GM23248 (cell line): ENCODE measurements around the gene CDK3. TPM values are rescaled to one million over a fixed set of nuclear protein-coding genes. Genes with fewer than 3 reads are reported as not detected.
A peak's percentile ranks its signal among the peaks of the same experiment; 100 is the strongest.

Source experiments
- DNase-seq: peaks from one replicate; pipeline ENCODE4 v3.0.0-alpha.2; 2015
- H2AFZ ChIP-seq: fragments of 200-600 bp; sonication (generic); 2 replicates; pipeline ENCODE4 v1.6.1; 2016; ENCODE audit warnings: antibody characterized with exemption
- H3F3A ChIP-seq: fragments of 200-600 bp; sonication (generic); 2 replicates; pipeline ENCODE4 v1.6.1; 2016; ENCODE audit warnings: mild to moderate bottlenecking, antibody characterized with exemption, mixed run types; ENCODE audit not compliant: insufficient read depth
- H3K27ac ChIP-seq: fragments of 200-600 bp; sonication (generic); 2 replicates; pipeline ENCODE4 v1.5.1; 2016; ENCODE audit warnings: mild to moderate bottlenecking
- H3K27me3 ChIP-seq: fragments of 200-600 bp; sonication (generic); replicated peaks from 2 replicates; pipeline ENCODE4 v1.6.1; 2016; ENCODE audit warnings: mild to moderate bottlenecking; ENCODE audit not compliant: insufficient read depth
- H3K36me3 ChIP-seq: fragments of 200-600 bp; sonication (generic); 2 replicates; pipeline ENCODE4 v1.6.1; 2016; ENCODE audit warnings: low read depth, mild to moderate bottlenecking
- H3K4me1 ChIP-seq: fragments of 200-600 bp; sonication (generic); 2 replicates; pipeline ENCODE4 v1.6.1; 2016; ENCODE audit warnings: mild to moderate bottlenecking; ENCODE audit not compliant: insufficient read depth
- H3K4me2 ChIP-seq: fragments of 200-600 bp; sonication (generic); one replicate; pipeline ENCODE4 v1.6.1; 2016; ENCODE audit warnings: mild to moderate bottlenecking; ENCODE audit not compliant: unreplicated experiment
- H3K4me3 ChIP-seq: fragments of 200-600 bp; sonication (generic); 2 replicates; pipeline ENCODE4 v1.5.1; 2016; ENCODE audit warnings: mild to moderate bottlenecking
- H3K79me2 ChIP-seq: fragments of 200-600 bp; sonication (generic); 2 replicates; pipeline ENCODE4 v1.6.1; 2016; ENCODE audit warnings: mild to moderate bottlenecking; ENCODE audit not compliant: insufficient read depth
- H3K9ac ChIP-seq: fragments of 200-600 bp; sonication (generic); 2 replicates; pipeline ENCODE4 v1.6.1; 2016; ENCODE audit warnings: mild to moderate bottlenecking
- H3K9me2 ChIP-seq: fragments of 200-600 bp; sonication (generic); 2 replicates; pipeline ENCODE4 v1.6.1; 2016; ENCODE audit warnings: mixed run types, mild to moderate bottlenecking, moderate library complexity; ENCODE audit not compliant: insufficient read depth
- H3K9me3 ChIP-seq: fragments of 200-600 bp; sonication (generic); one replicate; pipeline ENCODE4 v1.6.1; 2017; ENCODE audit warnings: low read depth
- H4K20me1 ChIP-seq: fragments of 200-600 bp; sonication (generic); 2 replicates; pipeline ENCODE4 v1.6.0; 2016; ENCODE audit not compliant: insufficient read depth
- EZH2 ChIP-seq: fragments of 200-600 bp; sonication (generic); IDR thresholded peaks from 2 replicates; pipeline ENCODE4 v1.6.1; 2018; ENCODE audit warnings: antibody characterized with exemption, mild to moderate bottlenecking; ENCODE audit not compliant: insufficient read depth, poor library complexity, severe bottlenecking
- EZH2phosphoT487 ChIP-seq: fragments of 200-600 bp; sonication (generic); IDR thresholded peaks from 2 replicates; pipeline ENCODE4 v1.6.1; 2018; ENCODE audit warnings: antibody characterized with exemption, moderate library complexity, mild to moderate bottlenecking, low read depth; ENCODE audit not compliant: insufficient read depth
- WGBS, 2 experiments: methylation state at CpG; one replicate each; pipeline ENCODE4 v1.1.6; 2015 to 2017; ENCODE audit warnings: low lambda C conversion rate in 2 of 2, low coverage in 1 of 2; ENCODE audit errors: missing lambda C conversion rate in 2 of 2; 5-methylcytosine and 5-hydroxymethylcytosine counted together
- in situ Hi-C: fragments of 300-500 bp; cut with MboI; formaldehyde crosslinking; loops from 2 replicates; pipeline ENCODE4 v1.15.0; 2020
- polyA plus RNA-seq: library from polyadenylated mRNA; unstranded; fragments of >200 nt; fragmentation: Nextera tagmentation; extraction: Ambion mirVana; gene quantifications from 2 replicates; pipeline ENCODE4 v1.2.1, GENCODE V29; 2016
- total RNA-seq: library from RNA; depleted of rRNA; stranded (reverse); fragments of >200 nt; shearing (Covaris generic); gene quantifications from 2 replicates; pipeline ENCODE4 v1.2.3, GENCODE V29; 2014; rRNA removed

The CDK3 gene
- total and polyA plus RNA-seq, 2 experiments from 2014 or later = 0.43 to 2.0 TPM

DNA sequence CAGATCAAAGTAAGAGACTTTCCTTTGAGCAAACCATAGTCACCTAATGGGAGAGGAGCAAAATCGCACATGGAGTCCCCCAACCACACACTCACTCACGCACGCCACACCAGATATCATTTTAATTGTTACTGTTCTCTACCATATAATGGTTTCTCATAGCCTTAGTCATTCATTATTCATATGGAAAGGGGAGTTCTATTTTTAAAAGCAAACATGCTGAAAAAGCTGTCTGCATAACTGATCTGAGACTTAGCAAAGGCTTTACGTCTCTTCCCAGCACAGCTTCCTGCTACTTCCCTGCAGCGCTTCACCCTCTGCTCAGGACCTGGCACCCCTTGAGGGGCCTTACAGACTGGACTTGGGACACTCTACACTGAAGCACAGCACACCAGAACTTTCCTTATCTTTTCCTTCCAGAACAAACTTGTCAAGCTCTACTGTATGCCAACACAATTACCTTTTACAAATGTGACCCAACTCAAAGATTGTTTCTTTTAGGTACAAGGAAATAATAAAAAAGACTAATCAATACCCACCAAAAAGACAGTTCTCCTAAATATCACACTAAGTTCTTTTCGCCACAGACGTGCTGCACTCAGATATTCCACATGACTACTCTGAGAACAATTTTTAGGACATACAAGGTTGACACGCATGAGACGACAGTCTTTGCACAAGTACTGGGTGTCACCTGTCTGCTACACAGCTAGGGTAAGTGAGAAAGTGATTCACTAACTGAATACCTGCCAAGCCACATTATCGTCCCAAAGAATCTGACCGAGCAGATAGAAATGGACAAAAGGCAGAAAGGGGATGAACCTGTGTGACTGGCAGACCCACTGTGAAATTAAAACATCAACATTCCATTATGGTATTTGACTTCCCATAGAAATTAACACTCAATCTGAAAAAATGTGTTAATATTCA is 50.1 kb downstream of the CDK3 start:
- H2AFZ ChIP-seq = no peak overlapping the region
- H3K4me1 ChIP-seq = peaks cover 4% of the 10 kb centered on the region; the same call in 1 of the 2 replicates
- no peaks in the 10 kb centered on the region; the same call in 1 of the 2 replicates for H3F3A ChIP-seq
- in situ Hi-C loops = no loop called here
- no peak overlapping the region for H3K9ac ChIP-seq
- no peaks in the 10 kb centered on the region for H3K9me2 ChIP-seq
- H3K79me2 ChIP-seq = peaks cover 52% of the 10 kb centered on the region
- H4K20me1 ChIP-seq = no peaks in the 10 kb centered on the region
- H3K27ac ChIP-seq = no peak overlapping the region
- no peak overlapping the region for H3K4me3 ChIP-seq
- no peak overlapping the region for H3K4me2 ChIP-seq
- H3K36me3 ChIP-seq = peaks cover 71% of the 10 kb centered on the region
- no peaks in the 10 kb centered on the region for H3K9me3 ChIP-seq
- H3K27me3 ChIP-seq = no peaks in the 10 kb centered on the region
- WGBS, 2 experiments = 89% methylated on average over 11 of the region's 11 CpGs
- TF ChIP-seq EZH2 (no peak), EZH2phosphoT487 (no peak)
- DNase-seq = no peak

DNA sequence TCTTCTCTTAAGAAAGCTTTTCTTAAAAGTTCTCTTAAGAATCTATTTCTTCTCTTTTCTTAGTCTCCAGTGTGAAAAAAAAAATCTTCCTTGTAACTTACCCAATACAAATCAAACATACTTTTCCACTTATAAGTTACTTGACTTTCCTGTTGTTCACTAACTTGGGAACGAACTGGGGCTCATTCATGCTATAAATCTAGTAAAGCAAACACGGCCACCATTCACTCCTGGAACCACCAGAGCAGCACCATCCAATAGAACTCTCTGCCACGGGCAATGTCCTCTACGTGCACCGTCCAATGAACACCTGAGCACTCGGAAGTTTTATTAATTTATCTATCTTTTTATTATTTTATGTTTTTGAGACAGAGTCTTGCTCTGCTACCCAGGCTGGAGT is 50.9 kb downstream of the CDK3 start:
- Histone ChIP-seq H3K79me2 (peaks cover 56% of the 10 kb centered on the region), H3K9me2 (no peaks in the 10 kb centered on the region), H3K27ac (no peak overlapping the region), H4K20me1 (no peaks in the 10 kb centered on the region), H3K4me3 (no peak overlapping the region), H3K27me3 (no peaks in the 10 kb centered on the region), H3K4me1 (peaks cover 4% of the 10 kb centered on the region; the same call in 1 of the 2 replicates), H3K36me3 (peaks cover 73% of the 10 kb centered on the region), H3K4me2 (no peak overlapping the region), H3F3A (no peaks in the 10 kb centered on the region; the same call in 1 of the 2 replicates), H3K9me3 (no peaks in the 10 kb centered on the region), H2AFZ (no peak overlapping the region), H3K9ac (no peak overlapping the region)
- DNase-seq = no peak
- in situ Hi-C loops = no loop called here
- 83 to 84% methylated on average over 6 of the region's 6 CpGs for WGBS, 2 experiments
- TF ChIP-seq EZH2 (no peak), EZH2phosphoT487 (no peak)

DNA sequence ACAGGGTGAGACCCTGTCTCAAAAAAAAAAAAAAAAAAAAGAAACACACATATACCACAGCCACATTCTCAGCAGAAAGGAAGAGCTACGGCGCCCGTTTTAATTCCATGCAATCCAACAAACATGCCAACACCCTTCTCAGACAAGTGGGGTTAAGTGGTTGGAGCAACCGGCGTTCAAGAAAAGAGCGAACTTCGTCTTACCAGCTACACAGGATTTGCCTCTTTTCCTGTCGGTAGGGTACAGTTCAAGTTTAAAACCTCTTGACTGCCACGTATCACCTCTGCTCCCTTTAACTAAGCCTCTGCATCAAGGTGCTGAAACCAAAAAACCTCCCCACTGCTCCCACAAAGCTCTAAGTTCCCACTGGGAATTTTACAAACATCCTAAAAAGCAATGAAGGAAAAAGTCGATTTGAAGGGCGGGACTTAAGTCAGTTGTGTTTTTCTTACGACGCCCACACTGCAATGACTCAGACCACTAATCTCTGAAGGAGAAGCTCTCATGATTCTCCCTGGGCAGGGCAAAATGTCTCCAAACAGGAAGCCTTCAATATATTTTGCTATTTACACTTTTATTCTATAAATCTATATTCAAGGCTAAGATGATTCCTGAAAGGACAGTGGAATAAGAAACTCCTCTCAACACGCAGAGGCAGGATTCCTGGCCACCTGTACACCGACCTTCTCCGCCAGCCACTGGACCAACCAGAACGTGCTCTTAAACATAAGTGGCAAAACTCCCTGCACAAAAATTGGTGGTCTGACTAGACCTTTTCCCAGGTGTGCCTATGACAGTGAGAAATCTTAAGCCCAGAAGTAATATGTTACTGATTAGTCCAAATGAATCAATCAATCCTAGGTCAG is 52.8 kb downstream of the CDK3 start:
- peaks cover 67% of the 10 kb centered on the region for H3K79me2 ChIP-seq
- no peaks in the 10 kb centered on the region for H3K9me3 ChIP-seq
- no peak overlapping the region for H2AFZ ChIP-seq
- no peaks in the 10 kb centered on the region for H3K27me3 ChIP-seq
- H3K9me2 ChIP-seq = no peaks in the 10 kb centered on the region
- H3F3A ChIP-seq = no peaks in the 10 kb centered on the region; the same call in 1 of the 2 replicates
- WGBS, 2 experiments = 89 to 91% methylated on average over 17 of the region's 17 CpGs
- H3K36me3 ChIP-seq = peaks cover 80% of the 10 kb centered on the region
- H3K9ac ChIP-seq = no peak overlapping the region
- no peak for TF ChIP-seq EZH2
- TF ChIP-seq EZH2phosphoT487 = no peak
- peaks cover 4% of the 10 kb centered on the region; the same call in 1 of the 2 replicates for H3K4me1 ChIP-seq
- H3K27ac ChIP-seq = no peak overlapping the region
- no peaks in the 10 kb centered on the region for H4K20me1 ChIP-seq
- in situ Hi-C loops = no loop called here
- H3K4me3 ChIP-seq = no peak overlapping the region
- no peak overlapping the region for H3K4me2 ChIP-seq
- DNase-seq = peak; percentile 71

DNA sequence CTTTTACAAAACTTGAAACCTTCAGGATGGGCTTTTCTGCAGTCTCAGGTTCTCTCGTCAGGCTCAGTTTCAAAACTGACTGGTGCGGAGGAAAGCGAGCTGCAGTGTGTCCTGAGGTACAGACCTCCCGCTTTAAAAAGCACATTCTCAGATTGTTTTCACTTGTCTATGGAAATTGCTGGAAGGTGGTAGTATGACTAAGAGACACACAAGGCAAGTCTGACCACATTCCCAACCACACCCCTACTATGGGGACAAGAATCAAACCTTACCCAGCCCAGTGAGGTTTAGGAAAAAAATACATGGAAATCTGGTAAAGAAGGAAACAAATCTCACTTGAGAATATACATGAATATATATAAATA is 53.4 kb downstream of the CDK3 start:
- Histone ChIP-seq H3F3A (no peaks in the 10 kb centered on the region; the same call in 1 of the 2 replicates), H3K27me3 (no peaks in the 10 kb centered on the region), H3K36me3 (peaks cover 81% of the 10 kb centered on the region), H3K4me2 (no peak overlapping the region), H3K27ac (no peak overlapping the region), H3K9ac (no peak overlapping the region), H3K9me3 (no peaks in the 10 kb centered on the region), H3K79me2 (peaks cover 67% of the 10 kb centered on the region), H3K4me1 (peaks cover 4% of the 10 kb centered on the region; the same call in 1 of the 2 replicates), H2AFZ (no peak overlapping the region), H4K20me1 (no peaks in the 10 kb centered on the region), H3K4me3 (no peak overlapping the region), H3K9me2 (no peaks in the 10 kb centered on the region)
- in situ Hi-C loops = no loop called here
- peak; percentile 64 for DNase-seq
- TF ChIP-seq EZH2phosphoT487 (no peak), EZH2 (no peak)
- WGBS, 2 experiments = 97 to 98% methylated on average over 4 of the region's 4 CpGs

Other genes starting within 250 kb of the CDK3 start
- 16.6 and 40.6 TPM in 2 replicates for gene GALK1, start 235.7 kb upstream of the CDK3 start, total RNA-seq
- gene GALK1, start 235.7 kb upstream of the CDK3 start, polyA plus RNA-seq = 46.5 and 47.3 TPM in 2 replicates
- gene UNK, start 216.0 kb upstream of the CDK3 start, total RNA-seq = 11.5 and 20.2 TPM in 2 replicates
- gene UNK, start 216.0 kb upstream of the CDK3 start, polyA plus RNA-seq = 12.4 and 13.3 TPM in 2 replicates
- under 0.01 and 0.65 TPM in 2 replicates for gene UNC13D, start 156.5 kb upstream of the CDK3 start, total RNA-seq
- 0.06 TPM in 1 of 2 replicates, not detected in the other for gene UNC13D, start 156.5 kb upstream of the CDK3 start, polyA plus RNA-seq
- 17.4 and 22.9 TPM in 2 replicates for gene WBP2, start 145.5 kb upstream of the CDK3 start, total RNA-seq
- gene WBP2, start 145.5 kb upstream of the CDK3 start, polyA plus RNA-seq = 59.4 and 64.8 TPM in 2 replicates
- gene TRIM47, start 122.3 kb upstream of the CDK3 start, total RNA-seq = 1.4 and 2.4 TPM in 2 replicates
- gene TRIM47, start 122.3 kb upstream of the CDK3 start, polyA plus RNA-seq = 1.2 and 2.0 TPM in 2 replicates
- gene TRIM65, start 103.9 kb upstream of the CDK3 start, total RNA-seq = 24.2 and 25.7 TPM in 2 replicates
- gene TRIM65, start 103.9 kb upstream of the CDK3 start, polyA plus RNA-seq = 9.9 and 10.2 TPM in 2 replicates
- 18.8 and 36.9 TPM in 2 replicates for gene MRPL38, start 96.0 kb upstream of the CDK3 start, total RNA-seq
- 51.9 and 58.4 TPM in 2 replicates for gene MRPL38, start 96.0 kb upstream of the CDK3 start, polyA plus RNA-seq
- gene FBF1, start 59.8 kb upstream of the CDK3 start, total RNA-seq = 8.3 and 16.6 TPM in 2 replicates
- 4.3 TPM in 2 replicates for gene FBF1, start 59.8 kb upstream of the CDK3 start, polyA plus RNA-seq
- gene ACOX1, start 21.7 kb upstream of the CDK3 start, total RNA-seq = 27.6 and 36.3 TPM in 2 replicates
- gene ACOX1, start 21.7 kb upstream of the CDK3 start, polyA plus RNA-seq = 17.4 and 20.5 TPM in 2 replicates
- gene TEN1, start 21.6 kb upstream of the CDK3 start, total RNA-seq = 18.2 and 19.5 TPM in 2 replicates
- 21.2 and 23.1 TPM in 2 replicates for gene TEN1, start 21.6 kb upstream of the CDK3 start, polyA plus RNA-seq
- gene EVPL, start 26.5 kb downstream of the CDK3 start, total RNA-seq = not detected in 2 replicates
- gene EVPL, start 26.5 kb downstream of the CDK3 start, polyA plus RNA-seq = not detected in 2 replicates
- 28.8 and 38.2 TPM in 2 replicates for gene SRP68, start 71.7 kb downstream of the CDK3 start, total RNA-seq
- gene SRP68, start 71.7 kb downstream of the CDK3 start, polyA plus RNA-seq = 69.8 and 76.5 TPM in 2 replicates
- not detected in 2 replicates for gene GALR2, start 73.9 kb downstream of the CDK3 start, total RNA-seq
- gene GALR2, start 73.9 kb downstream of the CDK3 start, polyA plus RNA-seq = 0.18 TPM in 1 of 2 replicates, not detected in the other
- 0.51 TPM in 1 of 2 replicates, not detected in the other for gene ZACN, start 78.3 kb downstream of the CDK3 start, total RNA-seq
- 0.85 and 1.9 TPM in 2 replicates for gene ZACN, start 78.3 kb downstream of the CDK3 start, polyA plus RNA-seq
- 88.0 and 101 TPM in 2 replicates for gene EXOC7, start 102.9 kb downstream of the CDK3 start, total RNA-seq
- gene EXOC7, start 102.9 kb downstream of the CDK3 start, polyA plus RNA-seq = 98.6 and 101 TPM in 2 replicates
- gene FOXJ1, start 140.4 kb downstream of the CDK3 start, total RNA-seq = not detected in 2 replicates
- gene FOXJ1, start 140.4 kb downstream of the CDK3 start, polyA plus RNA-seq = not detected in 2 replicates
- 4.0 TPM in 1 of 2 replicates, not detected in the other for gene RNF157, start 239.6 kb downstream of the CDK3 start, total RNA-seq
- 0.31 TPM in 1 of 2 replicates, not detected in the other for gene RNF157, start 239.6 kb downstream of the CDK3 start, polyA plus RNA-seq